ENCODE results near the gene AMBRA1. TPM values are rescaled to one million over a fixed set of nuclear protein-coding genes. Genes with fewer than 3 reads are reported as not detected.

The AMBRA1 gene
- total RNA-seq, 1 donor from 2014 or later: 25.1 TPM

DNA sequence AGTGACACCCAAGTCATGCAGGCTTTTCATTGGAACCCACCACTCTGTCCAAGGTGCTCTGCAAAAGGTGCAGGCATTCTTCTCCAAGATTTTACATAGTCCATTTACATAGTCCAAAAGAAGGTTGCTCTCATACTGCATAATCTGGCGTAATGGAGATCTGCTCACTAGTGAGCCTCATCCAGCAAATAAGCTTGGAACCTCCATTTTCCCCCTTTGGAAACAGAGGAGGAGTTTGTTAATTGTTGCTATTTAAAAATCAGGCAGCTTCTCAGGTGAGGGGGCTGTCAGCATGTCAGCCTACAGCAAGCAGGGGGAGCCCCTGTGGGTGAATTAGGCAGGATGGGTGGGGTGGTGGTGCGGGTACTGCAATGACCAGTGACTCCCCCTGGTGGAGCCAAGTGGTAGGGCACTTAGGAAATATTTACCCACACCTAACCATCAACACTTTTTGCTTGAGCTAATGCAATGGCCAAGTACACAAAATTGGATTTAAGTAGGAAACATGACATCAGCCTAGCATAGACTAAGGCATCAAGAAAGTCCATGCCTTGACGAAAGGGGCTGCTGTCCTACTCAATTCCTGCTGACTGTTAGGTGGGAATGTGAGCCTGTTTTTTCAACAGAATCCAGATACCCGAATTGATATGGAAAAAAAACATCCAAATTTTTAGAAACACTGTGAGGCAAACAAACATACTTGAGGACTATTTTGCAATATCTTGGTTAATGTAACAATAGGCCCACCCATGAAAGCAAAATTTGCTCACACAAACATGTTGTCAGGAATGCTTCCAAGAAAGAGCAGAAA, 64.5 kb downstream of the AMBRA1 start:
- Mint-ChIP-seq H3K36me3 (ENCODE audit: low read depth) (peaks cover 2% of the 10 kb centered on the region), H3K4me3 (ENCODE audit: unreplicated experiment) (no peak overlapping the region), H3K27ac (ENCODE audit: unreplicated experiment) (no peak overlapping the region), H3K4me1 (ENCODE audit: low read depth) (peaks cover 3% of the 10 kb centered on the region), H3K9me3 (ENCODE audit: low read depth) (peaks cover 3% of the 10 kb centered on the region), H3K27me3 (ENCODE audit: low read depth) (no peaks in the 10 kb centered on the region)
- no peak for DNase-seq (ENCODE audit: low spot score)
- peak; percentile 87 for TF ChIP-seq CTCF (IDR thresholded peaks at IDR 0.05)

- DNase-seq (ENCODE audit: low spot score): no peak
- Mint-ChIP-seq H3K27ac (ENCODE audit: unreplicated experiment) (no peak overlapping the region), H3K9me3 (ENCODE audit: low read depth) (peaks cover 3% of the 10 kb centered on the region), H3K4me1 (ENCODE audit: low read depth) (peaks cover 4% of the 10 kb centered on the region), H3K4me3 (ENCODE audit: unreplicated experiment) (no peak overlapping the region), H3K27me3 (ENCODE audit: low read depth) (no peaks in the 10 kb centered on the region), H3K36me3 (ENCODE audit: low read depth) (peaks cover 2% of the 10 kb centered on the region)
- no peak for TF ChIP-seq CTCF (IDR thresholded peaks at IDR 0.05)
These were observed 65.3 kb downstream of the AMBRA1 start for GRCh38 chr11:46528445-46529094.

- TF ChIP-seq CTCF (IDR thresholded peaks at IDR 0.05): no peak
- Mint-ChIP-seq H3K4me3 (ENCODE audit: unreplicated experiment) (no peak overlapping the region), H3K9me3 (ENCODE audit: low read depth) (peaks cover 3% of the 10 kb centered on the region), H3K36me3 (ENCODE audit: low read depth) (peaks cover 2% of the 10 kb centered on the region), H3K27me3 (ENCODE audit: low read depth) (no peaks in the 10 kb centered on the region), H3K27ac (ENCODE audit: unreplicated experiment) (no peak overlapping the region), H3K4me1 (ENCODE audit: low read depth) (peaks cover 10% of the 10 kb centered on the region)
- DNase-seq (ENCODE audit: low spot score): no peak
These were observed 66.2 kb downstream of the AMBRA1 start for GRCh38 chr11:46527591-46528130.

DNA sequence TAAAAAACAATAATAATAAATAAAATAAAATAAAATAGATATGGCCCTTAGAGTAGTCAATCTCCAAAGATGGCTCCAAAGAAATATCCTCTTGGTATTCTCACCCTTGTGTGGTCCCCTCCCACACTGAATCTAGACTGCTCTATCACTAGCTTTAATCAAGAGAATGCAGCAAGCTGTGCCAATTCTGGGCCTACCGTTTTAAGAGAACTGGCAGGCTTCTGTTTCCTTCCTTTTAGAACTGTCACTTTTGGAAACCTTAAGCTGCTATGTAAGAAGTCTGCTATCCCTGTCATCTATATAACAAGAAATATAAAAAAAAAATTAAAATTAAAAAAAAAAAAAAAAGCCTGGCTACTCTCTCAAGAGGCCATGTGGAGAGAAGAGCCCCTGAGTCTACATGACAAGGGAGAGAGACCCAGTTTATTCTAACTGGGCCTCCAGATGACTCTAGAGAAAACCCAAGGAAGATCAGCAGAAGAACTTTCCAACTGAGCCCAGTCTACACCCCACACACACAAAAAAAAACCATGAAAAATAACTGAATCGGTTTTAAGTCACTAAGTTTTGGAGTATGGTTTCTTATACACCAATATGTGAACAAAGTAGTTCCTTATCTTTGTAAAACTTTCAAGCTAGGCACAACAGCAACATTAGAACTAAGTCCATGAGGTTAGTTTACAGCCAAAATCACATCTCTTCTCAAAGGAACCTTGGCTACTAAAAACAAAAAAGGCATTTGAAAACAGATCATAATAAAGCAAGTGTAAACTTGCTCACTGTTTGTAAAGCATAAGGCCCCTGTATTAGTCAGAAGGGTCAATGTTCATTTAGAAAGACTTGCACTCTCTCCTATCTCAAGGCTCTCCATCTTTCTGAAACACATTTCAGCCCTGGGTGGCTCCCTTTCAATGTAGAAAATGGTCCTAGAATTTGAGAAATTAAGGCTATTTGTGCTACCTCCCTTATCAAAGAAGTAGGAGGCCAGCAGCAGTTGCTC, 67.3 kb downstream of the AMBRA1 start:
- TF ChIP-seq CTCF (IDR thresholded peaks at IDR 0.05): no peak
- no peak overlapping the region for H3K4me3 Mint-ChIP-seq (ENCODE audit: unreplicated experiment)
- H3K9me3 Mint-ChIP-seq (ENCODE audit: low read depth): peaks cover 3% of the 10 kb centered on the region
- H3K27me3 Mint-ChIP-seq (ENCODE audit: low read depth): no peaks in the 10 kb centered on the region
- peaks cover 2% of the 10 kb centered on the region for H3K36me3 Mint-ChIP-seq (ENCODE audit: low read depth)
- no peak overlapping the region for H3K27ac Mint-ChIP-seq (ENCODE audit: unreplicated experiment)
- H3K4me1 Mint-ChIP-seq (ENCODE audit: low read depth): peaks cover 21% of the 10 kb centered on the region
- DNase-seq (ENCODE audit: low spot score): no peak

Data from chondrocyte (in vitro differentiated cells).